Mucosa of descending colon (tissue), 3 donors: ENCODE measurements around the gene COPE. TPM values are rescaled to one million over a fixed set of nuclear protein-coding genes. Genes with fewer than 3 reads are reported as not detected.

Experiments
- ATAC-seq: fragments of 200-7000 bp; cut with Tn5 transposase; one replicate; pipeline ENCODE4 v1.9.1; 2020; ENCODE audit warnings: mild to moderate bottlenecking, moderate library complexity
- DNase-seq, 3 donors: peaks; one replicate each; pipeline ENCODE4 v3.0.0-alpha.2; 2020
- H3K36me3 ChIP-seq: fragments of 200-600 bp; one replicate; pipeline ENCODE4 v1.8.0; 2021; ENCODE audit warnings: low read depth, mild to moderate bottlenecking
- H3K4me1 ChIP-seq: fragments of 200-600 bp; one replicate; pipeline ENCODE4 v1.8.0; 2021; ENCODE audit warnings: low read depth, mild to moderate bottlenecking
- H3K4me3 ChIP-seq: fragments of 200-600 bp; one replicate; pipeline ENCODE4 v1.8.0; 2021; ENCODE audit warnings: mild to moderate bottlenecking
- H3K9me3 ChIP-seq: fragments of 200-600 bp; one replicate; pipeline ENCODE4 v1.8.0; 2021; ENCODE audit warnings: mild to moderate bottlenecking
- intact Hi-C, 2 donors: fragments of 100-400 bp; cut with DNase I in 1 of 2; cut with micrococcal nuclease in 1 of 2; formaldehyde crosslinking; loops; one replicate each; pipeline versions ENCODE4 v1.11.0 to v1.11.1; 2022; cut with DNase I, micrococcal nuclease
- total RNA-seq, 3 donors: library from RNA; stranded (reverse); fragmentation: NEBNext Ultra II Directional in 2 of 3; extraction: Animal tissue kit (Norgen Biotek cat#: 25700) in 2 of 3; gene quantifications; one replicate each; pipeline versions ENCODE4 v1.2.1 to v1.2.4, GENCODE V29; 2021 to 2023
- TF ChIP-seq, protein P1 (sequence below): fragments of 200-600 bp; IDR thresholded peaks from one replicate; pipeline ENCODE4 v1.8.0; 2022; ENCODE audit warnings: antibody characterized with exemption, mild to moderate bottlenecking
- donor health status: DM: no; HTN: no; CAD: no; lungs with moderate emphysema.
- donor health status: DM: no; HTN: no; CAD: no.
- donor health status: DM: no; HTN: yes; CAD: no.

Gene COPE
- total RNA-seq, 3 donors from 2014 or later, result 119 to 227 (median 176) TPM

DNA sequence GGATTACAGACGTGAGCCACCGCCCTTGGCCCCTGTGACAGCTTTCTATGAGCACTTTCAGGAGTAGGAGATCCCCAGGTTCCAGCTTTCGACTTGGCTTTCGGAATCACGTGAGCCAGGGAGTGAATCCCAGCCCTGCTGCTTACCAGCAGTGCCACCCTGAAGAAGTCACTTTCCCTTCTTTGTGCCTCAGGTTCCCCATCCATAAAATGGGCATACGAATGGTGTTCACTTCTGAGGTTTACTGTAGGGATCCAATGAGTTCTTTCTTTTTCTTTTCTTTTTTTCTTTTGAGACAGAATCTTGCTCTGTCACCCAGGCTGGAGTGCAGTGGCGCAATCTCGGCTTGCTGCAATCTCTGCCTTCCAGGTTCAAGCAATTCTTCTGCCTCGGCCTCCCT lies 26.1 kb upstream of the COPE start:
- Histone ChIP-seq H3K4me1 (peaks cover 3% of the 10 kb centered on the region), H3K9me3 (no peaks in the 10 kb centered on the region), H3K36me3 (no peaks in the 10 kb centered on the region), H3K4me3 (no peak overlapping the region)
- no peak for DNase-seq
- intact Hi-C loops, result no loop called here
- ATAC-seq, result no peak
- TF ChIP-seq, protein P1, sequence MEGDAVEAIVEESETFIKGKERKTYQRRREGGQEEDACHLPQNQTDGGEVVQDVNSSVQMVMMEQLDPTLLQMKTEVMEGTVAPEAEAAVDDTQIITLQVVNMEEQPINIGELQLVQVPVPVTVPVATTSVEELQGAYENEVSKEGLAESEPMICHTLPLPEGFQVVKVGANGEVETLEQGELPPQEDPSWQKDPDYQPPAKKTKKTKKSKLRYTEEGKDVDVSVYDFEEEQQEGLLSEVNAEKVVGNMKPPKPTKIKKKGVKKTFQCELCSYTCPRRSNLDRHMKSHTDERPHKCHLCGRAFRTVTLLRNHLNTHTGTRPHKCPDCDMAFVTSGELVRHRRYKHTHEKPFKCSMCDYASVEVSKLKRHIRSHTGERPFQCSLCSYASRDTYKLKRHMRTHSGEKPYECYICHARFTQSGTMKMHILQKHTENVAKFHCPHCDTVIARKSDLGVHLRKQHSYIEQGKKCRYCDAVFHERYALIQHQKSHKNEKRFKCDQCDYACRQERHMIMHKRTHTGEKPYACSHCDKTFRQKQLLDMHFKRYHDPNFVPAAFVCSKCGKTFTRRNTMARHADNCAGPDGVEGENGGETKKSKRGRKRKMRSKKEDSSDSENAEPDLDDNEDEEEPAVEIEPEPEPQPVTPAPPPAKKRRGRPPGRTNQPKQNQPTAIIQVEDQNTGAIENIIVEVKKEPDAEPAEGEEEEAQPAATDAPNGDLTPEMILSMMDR, result no peak

DNA sequence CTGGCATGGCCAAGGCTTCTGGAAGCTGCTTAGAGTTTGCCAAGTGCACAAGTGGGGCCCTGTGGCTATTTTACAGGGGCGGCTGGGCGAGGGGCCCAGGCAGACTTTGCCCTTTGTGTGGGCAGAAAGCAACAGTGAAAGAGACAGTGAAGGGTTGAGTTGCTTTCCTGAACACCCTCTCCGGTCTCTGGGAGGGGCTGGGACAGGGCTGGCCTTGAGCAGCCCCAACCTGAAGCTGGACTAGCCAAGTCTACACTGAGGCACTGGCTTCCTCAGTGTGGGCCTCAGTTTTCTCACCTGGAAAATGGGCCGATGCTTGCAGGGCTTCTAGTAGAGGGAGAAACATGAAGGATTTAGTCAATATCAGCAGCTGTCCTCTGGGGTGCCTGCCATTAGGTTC lies 24.3 kb upstream of the COPE start:
- DNase-seq, result no peak
- TF ChIP-seq, protein P1, result no peak
- no peaks in the 10 kb centered on the region for H3K36me3 ChIP-seq
- no peak overlapping the region for H3K4me3 ChIP-seq
- no peak for ATAC-seq
- intact Hi-C loops, result no loop called here
- peaks cover 3% of the 10 kb centered on the region for H3K4me1 ChIP-seq
- no peaks in the 10 kb centered on the region for H3K9me3 ChIP-seq

DNA sequence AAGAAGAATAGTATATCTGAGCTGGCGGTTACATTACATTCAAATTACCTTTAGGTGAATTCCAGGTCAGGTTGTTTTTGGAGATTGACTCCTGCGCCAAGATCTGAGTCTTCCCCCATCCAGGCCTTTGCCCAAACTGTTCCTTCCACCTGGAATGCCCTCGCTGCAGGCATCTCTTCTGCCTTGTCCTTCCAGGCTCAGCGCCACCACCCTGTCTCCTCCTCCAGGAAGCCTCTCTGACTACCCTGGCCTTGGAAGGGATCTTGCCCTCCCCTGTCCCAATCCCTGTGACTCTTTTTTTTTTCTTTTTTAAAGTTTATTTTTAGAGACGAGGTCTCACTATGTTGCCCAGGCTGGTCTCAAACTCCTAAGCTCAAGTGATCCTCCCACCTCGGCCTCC lies 23.5 kb upstream of the COPE start:
- Histone ChIP-seq H3K36me3 (no peaks in the 10 kb centered on the region), H3K4me1 (peaks cover 3% of the 10 kb centered on the region), H3K4me3 (no peak overlapping the region), H3K9me3 (no peaks in the 10 kb centered on the region)
- intact Hi-C loops, result no loop called here
- no peak for DNase-seq
- TF ChIP-seq, protein P1, result no peak
- no peak for ATAC-seq

DNA sequence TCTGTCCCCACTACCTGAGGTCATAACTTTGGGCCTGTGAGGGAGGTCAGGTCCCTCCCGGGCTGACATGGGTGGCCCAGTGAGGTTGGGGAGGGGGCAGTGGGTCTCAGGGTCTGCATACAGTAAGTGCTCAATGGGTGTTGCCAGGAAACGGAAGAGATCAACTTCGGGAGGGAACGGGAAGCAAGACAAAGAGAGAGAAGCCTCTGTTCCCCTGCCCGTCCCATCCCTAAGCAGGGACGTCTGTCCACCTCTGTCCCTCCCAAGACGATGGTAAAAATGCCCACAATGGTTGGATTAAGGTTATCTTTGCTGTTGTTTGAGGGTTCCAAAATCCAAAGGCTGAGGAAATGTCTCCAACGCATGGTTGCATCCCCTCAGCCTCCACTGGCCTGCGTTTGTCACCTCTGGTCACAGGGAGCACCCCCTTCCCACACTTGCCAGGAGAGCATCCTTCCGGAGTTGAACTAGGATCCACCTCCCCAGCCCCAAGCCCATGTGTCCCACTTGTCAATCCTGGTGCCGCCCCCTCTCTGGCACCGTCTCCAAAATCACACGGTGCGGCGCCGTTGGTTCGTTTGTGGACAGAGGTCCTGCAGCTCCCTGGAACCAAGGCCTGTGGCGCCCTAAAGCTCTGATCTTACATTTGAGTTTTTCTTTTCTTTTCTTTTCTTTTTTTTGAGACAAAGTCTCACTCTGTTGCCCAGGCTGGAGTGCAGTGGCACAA lies 22.6 kb upstream of the COPE start:
- TF ChIP-seq, protein P1, result no peak
- DNase-seq, result no peak
- ATAC-seq, result no peak
- H3K4me1 ChIP-seq, result peaks cover 3% of the 10 kb centered on the region
- intact Hi-C loops, result no loop called here
- H3K4me3 ChIP-seq, result no peak overlapping the region
- no peaks in the 10 kb centered on the region for H3K36me3 ChIP-seq
- no peaks in the 10 kb centered on the region for H3K9me3 ChIP-seq

DNA sequence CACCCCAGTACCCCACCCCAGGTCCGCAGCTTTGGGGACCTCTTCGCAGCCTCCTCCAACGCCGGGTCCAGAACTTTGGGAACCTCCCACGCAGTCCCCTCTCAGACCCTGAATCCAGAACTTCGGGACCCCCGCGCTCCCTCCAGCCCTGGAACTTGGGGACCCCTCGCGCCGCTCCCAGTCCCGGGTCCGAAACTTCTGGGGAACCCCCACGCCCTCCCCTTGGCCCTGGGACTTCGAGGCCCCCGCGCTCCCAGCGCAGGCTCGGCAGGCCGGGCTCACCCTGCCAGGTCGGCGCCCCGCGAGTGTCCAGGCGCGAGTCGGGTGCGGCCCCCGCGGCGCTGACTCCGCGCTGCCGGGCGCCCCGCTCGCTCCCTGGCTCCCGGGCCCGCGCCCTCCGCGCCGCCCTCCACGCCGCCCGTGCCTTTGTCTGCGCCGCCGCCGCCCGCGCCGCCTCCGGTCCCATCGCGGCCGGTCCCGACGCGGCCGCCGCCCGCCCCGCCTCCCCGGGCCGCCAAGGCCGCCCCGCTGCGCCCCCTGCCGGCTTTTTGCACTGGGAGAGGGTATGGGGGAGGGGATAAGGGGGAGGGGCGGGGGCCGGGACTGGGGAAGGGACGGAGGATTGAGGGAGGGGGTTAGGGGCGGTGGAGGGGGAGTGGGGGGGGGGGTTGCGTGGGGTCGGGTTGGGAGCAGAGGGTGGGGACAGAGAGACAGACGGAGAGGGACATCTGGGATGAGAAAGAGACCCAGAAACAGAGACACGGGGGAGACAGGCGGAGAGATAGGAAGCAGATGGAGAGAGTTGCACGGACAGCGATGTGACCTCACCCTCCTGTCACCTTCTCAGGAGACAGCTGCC lies 21.8 kb upstream of the COPE start, which contains the start of gene HOMER3:
Gene HOMER3 (minus strand): TSS at position 449 of the 859 bp plus-strand sequence. CDS start 2,235 bp downstream, outside the sequence.
- TF ChIP-seq, protein P1, result peak; percentile 12
- intact Hi-C loops, result no loop called here
- Histone ChIP-seq H3K9me3 (no peaks in the 10 kb centered on the region), H3K36me3 (no peaks in the 10 kb centered on the region), H3K4me1 (peaks cover 3% of the 10 kb centered on the region), H3K4me3 (peak within 1 kb of the TSS; percentile 14)
- peak; percentile 77 to 89 (median 89) for DNase-seq
- ATAC-seq, result peak; percentile 94
